ENCODE data around the gene PLEKHS1.

PLEKHS1 gene

DNA sequence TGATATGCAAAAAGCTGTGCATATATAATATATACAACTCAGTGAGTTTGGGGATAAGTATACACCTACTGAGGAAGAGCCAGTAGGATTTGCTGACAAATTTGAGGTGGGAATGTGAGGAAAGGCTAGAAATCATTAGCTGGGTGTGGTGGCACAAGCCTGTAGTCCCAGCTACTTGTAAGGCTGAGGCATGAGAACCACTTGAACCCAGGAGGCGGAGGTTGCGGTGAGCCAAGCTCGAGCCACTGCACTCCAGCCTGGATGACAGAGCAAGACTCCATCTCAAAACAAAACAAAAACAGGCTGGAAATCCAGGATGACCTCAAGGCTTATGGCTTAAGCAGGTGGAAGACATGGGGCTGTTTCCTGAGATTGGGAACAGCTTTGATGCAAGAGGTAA, 10.6 kb upstream of the PLEKHS1 start:
- TF ChIP-seq, protein P1, sequence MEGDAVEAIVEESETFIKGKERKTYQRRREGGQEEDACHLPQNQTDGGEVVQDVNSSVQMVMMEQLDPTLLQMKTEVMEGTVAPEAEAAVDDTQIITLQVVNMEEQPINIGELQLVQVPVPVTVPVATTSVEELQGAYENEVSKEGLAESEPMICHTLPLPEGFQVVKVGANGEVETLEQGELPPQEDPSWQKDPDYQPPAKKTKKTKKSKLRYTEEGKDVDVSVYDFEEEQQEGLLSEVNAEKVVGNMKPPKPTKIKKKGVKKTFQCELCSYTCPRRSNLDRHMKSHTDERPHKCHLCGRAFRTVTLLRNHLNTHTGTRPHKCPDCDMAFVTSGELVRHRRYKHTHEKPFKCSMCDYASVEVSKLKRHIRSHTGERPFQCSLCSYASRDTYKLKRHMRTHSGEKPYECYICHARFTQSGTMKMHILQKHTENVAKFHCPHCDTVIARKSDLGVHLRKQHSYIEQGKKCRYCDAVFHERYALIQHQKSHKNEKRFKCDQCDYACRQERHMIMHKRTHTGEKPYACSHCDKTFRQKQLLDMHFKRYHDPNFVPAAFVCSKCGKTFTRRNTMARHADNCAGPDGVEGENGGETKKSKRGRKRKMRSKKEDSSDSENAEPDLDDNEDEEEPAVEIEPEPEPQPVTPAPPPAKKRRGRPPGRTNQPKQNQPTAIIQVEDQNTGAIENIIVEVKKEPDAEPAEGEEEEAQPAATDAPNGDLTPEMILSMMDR (IDR thresholded peaks at IDR 0.05; ENCODE audit: low read depth, low read length) = no peak
- DNase-seq (ENCODE audit: extremely low read depth, low read depth) = no peak

DNA sequence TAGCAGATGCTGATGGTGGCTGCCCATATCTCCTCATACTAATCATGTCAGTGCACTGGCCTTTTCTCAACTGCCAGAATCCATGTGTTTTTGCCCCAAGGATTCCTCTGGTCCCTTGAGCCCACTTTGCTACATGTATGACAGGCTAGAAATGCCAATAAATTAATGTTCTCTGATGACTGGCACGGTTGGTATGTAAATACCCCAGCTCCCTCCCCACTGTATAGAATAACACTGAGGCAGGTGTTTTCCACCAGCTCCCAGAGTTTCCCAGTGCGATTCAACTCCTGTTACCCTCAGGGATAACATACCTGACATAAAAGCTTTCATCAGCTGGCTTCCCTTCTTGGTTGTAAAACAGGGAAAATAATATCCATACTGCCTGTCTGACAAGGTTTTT, 9.0 kb upstream of the PLEKHS1 start:
- no peak for DNase-seq (ENCODE audit: extremely low read depth, low read depth)
- TF ChIP-seq, protein P1 (IDR thresholded peaks at IDR 0.05; ENCODE audit: low read depth, low read length) = no peak

DNA sequence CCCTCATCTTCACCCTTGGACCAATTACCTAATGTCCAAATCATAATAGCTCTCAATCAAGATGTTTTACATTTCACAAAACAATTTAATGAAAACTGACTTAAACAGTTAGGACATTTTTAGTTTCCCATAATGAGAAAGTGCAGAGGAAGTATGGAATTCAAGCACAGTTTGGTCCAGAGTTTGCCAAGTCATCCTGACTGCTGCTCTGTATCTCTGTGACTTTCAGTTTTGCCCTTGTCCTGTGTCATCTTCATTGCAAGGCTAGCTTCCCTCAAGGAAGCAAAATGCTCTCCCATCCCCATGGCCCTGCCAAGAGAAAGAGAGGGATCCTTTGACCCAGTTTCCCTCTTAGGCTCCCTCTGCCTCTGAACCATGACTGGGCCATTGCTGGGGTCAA, 7.9 kb upstream of the PLEKHS1 start:
- TF ChIP-seq, protein P1 (IDR thresholded peaks at IDR 0.05; ENCODE audit: low read depth, low read length) = no peak
- DNase-seq (ENCODE audit: extremely low read depth, low read depth) = no peak

DNA sequence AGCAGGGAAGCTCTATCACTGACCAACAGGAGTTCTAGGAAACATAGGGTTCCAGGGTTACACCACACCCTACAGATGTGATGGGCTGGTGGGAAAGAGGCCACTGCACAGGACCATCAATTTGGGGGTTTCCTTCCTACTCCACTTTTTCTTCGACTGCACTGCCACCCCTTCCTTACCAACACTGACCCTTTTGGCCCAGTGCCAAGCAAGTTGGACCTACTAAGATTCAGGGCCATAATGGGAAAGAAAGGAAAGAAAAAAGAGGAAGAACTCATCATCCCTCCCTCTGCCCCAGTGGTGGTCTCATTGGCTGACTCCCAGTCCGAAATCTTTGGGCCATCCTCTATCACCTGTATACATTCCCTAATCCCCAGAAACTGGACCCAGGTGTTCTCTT, 6.1 kb upstream of the PLEKHS1 start:
- no peak for DNase-seq (ENCODE audit: extremely low read depth, low read depth)
- TF ChIP-seq, protein P1 (IDR thresholded peaks at IDR 0.05; ENCODE audit: low read depth, low read length) = no peak

DNA sequence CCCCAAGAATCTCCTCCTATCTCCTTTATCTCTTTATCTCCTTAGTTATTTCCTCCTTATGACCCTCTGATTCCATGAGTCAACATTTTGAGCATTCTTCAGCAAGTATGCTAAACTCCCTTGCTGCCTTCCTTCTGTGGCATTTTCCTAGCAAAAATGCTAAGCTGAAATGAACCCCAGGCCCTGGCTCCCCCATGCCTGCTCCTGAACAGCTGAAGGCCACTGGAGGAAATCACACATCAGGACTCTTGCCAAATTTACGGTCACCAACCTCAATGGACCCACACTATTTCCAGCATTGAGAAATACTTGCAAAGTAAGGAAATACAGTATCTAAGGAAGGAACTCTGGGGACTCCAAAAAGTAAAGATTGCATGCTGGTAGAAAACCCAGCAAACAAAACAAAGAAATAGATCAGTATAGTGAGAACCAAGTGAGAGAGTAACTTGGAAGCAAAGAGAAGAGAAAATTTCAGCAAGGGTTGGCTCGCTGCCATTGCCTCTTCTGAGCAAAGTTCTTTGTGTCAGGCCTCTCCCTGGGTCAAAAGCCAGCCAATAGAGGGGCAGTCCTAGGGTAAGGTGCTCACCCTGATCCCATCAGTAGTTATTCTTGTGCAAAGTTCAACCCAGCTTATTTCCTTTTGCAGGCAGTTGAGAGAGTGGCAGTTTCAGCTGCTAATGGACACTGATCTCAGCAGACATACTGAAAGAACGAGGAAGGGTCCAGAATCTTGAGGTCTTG, 5.1 kb upstream of the PLEKHS1 start:
- TF ChIP-seq, protein P1 (IDR thresholded peaks at IDR 0.05; ENCODE audit: low read depth, low read length) = no peak
- no peak for DNase-seq (ENCODE audit: extremely low read depth, low read depth)

DNA sequence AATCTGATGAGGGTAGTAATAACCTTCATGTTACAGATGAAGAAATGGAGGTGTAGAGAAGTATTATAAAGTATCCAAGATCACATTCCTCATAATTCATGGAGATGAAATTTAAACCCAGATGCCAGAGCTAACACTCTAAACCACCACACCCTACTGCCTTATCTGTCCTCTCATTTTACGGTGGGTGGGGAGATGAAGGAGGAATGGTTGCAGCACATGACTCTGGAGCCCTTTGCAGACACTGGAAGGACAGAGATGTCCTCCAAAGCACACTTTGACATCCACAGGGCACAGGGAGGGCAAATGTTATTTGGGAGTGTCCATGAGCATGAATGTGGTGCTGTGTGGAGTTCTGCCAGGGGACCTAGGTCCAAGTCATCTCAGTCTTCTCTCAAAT, 1.1 kb downstream of the PLEKHS1 start:
- no peak for DNase-seq (ENCODE audit: extremely low read depth, low read depth)
- TF ChIP-seq, protein P1 (IDR thresholded peaks at IDR 0.05; ENCODE audit: low read depth, low read length) = no peak

DNA sequence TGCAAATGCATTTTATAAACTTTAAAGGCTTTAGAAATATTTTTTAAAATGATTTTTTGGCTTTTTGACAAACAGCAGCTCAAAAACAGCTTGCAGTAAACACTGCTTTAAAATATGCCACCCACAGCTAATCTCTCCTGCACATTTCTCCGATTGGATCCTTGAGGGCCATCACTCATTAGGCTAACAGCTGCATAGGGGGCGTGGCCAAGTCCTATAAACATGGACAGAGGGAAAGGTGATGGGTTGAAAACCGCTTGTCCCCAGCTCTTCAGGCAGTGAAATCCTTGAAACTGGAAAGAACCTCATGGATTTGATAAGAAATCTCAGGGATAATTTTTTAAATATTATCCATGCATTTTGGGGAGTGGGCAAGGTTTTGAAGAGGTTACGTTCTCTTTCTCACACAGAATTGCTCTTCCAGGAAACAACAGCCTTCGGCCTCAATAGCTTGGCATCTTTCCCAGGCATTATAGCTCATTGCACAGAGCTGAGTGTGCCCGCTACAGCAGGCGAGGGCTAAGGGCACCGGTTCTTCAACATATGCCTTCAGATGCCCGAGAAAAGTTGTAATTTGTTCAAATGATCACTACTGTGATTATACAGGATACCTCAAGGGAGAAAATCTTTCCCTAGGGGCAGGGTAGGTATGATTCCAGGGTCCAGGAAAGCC, 1.7 kb downstream of the PLEKHS1 start:
- DNase-seq (ENCODE audit: extremely low read depth, low read depth) = no peak
- TF ChIP-seq, protein P1 (IDR thresholded peaks at IDR 0.05; ENCODE audit: low read depth, low read length) = no peak
